HCEC 1CT (cell line): ENCODE results near the gene MUC16.
"Not testable (repeated sequence)": the region's sequence is repeated elsewhere in the genome, so short reads cannot be mapped to it uniquely, and the experiment has no call there.

Source experiments
- DNase-seq: peaks from one replicate; pipeline ENCODE4 v3.0.0-alpha.2; 2017

Gene MUC16

DNA sequence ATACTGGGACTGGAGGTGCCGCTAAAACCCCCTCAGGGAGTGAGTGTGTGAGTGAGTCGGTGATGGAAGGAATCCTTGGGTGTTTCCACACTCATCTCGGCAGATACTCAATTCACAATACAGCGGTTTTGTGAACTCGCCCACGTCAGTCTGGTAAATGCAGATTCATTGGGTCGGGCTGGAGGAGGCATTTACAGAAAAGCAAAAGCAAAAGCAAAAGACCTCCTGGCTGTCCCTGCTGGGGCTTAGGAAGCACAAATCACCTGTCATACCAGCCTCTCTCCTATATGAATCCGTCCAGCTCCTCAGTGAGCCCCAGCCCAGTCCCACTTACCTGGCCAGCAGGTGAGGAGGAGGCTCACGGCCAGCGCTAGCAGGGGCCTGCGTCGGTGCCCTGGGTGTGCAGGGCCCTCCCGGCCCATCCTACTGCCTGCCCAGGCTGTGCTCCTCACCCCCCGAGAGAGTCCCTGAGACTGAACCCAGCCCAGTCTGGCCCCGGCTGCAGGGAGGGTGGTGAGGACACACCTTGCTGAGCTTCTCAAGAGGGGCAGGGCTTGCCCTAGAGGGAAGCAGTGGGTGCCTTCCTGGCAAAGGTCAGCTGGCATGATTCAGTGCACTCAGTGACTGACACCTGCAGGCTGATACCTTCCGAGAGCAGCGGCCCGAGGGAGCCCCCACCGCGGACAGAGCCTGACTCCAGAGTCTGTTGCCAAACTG, at the start of gene MUC16:
Gene MUC16, minus strand, starts transcription at position 475 of the 717 bp plus-strand sequence.
- DNase-seq = no peak

DNA sequence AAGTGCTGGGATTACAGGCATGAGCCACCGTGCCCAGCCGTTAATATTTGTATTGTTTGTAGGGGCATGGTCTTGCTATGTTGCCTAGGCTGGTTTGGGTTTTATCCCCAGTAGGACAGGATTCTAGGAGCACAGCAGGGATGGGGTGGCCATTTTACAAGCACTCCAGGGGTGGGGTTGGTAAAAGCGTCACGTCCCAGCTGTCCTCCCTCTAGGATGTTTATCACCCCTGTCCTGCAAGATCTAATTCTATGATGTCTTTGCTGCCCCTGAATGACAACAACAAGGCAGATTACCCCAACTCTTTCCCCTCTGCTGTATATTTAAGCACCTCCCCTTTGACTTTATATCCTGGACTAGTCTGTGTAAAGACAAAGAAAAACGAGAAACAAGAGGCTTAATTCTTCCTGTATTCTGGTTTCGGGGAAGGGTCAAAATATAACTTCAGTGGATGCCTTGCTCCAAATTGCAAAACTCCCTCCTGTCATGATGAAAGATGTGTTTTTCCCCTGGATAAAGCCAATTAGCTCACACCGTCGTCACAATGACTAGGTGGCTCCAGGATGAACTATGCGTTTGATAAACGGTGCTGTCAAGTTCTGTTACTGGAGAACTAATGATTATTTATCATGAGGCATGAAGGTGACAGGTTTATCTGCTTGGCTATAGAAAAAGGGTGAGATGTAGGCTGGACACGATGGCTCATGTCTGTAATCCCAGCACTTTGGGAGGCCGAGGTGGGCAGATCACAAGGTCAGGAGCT, 48.9 kb upstream of the MUC16 start:
- DNase-seq = no peak

DNA sequence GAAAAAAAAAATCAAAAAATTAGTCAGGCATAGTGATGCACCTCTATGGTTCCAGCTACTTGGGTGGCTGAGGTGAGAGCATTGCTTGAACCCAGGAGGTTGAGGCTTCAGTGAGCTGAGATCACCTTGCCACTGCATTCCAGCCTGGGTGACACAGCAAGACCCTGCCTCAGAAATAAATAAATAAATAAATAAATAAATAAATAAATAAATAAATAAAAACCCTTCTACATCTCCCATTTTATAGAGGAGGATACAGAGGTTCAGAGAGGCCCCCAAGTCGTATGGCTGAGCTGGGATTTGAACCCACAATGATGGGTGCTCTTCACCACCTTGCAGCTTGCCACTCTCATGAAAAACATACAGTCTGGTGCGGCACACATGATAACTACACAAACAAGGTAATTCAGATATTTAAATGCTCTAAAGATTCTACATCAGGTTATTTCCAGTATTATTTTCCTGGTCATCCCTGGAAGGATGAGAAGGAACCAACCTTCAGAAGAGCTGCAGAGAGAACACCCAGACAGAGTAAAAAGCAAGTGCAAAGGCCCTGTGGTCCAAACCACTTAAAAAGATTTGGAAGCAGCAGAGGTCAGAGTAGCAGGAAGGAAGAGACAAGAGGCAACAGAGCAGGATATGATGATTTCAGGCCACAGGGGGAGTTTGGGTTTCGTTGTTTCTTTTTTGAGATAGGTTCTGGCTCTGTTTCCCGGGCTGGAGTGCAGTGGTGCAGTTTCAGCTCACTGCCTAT, 47.5 kb upstream of the MUC16 start:
- DNase-seq = no peak

DNA sequence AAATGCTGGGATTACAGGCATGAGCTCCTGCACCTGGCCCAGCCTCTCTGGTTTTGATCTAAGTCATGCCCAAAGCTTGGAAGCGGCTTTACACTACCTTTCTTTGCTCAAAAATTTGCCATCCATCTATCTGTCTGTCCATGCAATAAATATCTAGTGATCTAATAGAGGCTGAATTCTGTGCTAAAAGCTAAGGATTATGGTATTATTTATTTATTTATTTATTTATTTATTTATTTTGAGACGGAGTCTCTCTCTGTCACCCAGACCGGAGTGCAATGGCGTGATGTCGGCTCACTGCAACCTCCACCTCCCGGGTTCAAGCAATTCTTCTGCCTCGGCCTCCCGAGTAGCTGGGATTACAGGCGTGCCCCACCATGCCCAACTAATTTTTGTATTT, 45.9 kb upstream of the MUC16 start:
- DNase-seq = not testable (repeated sequence)

DNA sequence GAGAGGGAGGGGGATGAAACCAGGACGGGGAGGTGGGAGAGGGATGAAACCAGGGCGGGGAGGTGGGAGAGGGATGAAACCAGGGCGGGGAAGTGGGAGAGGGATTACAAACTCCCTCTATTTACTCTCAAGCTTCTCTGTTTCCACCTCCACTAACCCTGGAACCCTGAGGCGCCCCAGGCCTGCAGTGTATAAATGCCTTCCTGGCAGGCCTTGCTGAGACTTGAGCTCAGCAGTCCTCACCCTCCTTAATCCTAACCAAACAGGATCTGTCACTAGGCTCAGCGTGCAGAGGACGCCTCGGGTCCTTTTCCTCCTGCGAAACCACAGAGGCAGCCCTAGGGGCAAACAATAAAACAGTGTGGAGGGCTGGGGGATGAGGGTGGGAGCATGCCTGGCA, 44.6 kb upstream of the MUC16 start:
- DNase-seq = no peak

DNA sequence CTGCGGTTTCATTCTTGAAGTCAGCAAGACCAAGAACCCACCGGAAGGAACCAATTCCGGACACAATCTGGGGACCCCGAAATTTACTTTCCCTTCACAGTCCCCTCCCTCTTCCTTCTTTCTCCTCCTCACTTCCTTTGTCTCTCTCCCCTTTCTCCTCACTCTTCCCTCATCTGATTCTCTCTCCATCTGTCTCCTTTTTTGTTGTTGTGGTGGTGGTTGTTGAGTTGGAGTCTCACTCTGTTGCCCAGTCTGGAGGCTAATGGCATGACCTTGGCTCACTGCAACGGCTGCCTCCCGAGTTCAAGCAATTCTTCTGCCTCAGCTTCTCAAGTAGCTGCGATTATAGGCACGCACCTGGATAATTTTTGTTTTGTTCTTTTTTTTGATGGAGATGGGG, 44.0 kb upstream of the MUC16 start:
- DNase-seq = no peak

DNA sequence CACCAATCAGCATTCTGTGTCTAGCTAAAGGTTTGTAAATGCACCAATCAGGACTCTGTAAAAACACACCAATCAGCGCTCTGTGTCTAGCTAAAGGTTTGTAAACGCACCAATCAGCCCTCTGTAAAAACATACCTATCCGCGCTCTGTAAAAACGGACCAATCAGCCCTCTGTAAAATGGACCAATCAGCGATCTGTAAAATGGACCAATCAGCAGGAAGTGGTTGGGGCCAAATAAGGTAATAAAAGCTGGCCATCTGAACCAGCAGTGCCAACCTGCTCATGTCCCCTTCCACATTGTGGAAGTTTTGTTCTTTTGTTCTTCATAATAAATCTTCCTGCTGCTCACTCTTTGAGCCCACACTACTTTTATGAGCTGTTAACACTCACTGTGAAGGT, 43.5 kb upstream of the MUC16 start:
- not testable (repeated sequence) for DNase-seq

DNA sequence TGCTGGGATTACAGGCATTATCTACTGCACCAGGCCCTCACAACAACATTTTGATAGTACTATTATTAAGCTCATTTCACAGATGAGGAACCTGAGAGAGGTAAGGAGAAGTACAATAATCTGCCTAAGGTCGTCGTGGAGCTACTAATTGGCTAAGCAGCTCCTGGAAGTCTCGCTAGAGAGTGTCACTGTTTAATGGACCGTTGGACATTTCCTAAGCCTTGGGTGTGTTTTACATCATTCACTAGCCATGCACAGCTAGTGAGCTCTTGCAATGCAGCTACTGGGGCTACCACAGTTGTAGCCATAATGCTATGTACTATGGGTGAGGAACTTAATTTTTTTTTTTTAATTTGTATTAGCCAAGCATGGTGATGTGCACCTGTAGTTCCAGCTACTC, 42.7 kb upstream of the MUC16 start:
- DNase-seq = no peak

DNA sequence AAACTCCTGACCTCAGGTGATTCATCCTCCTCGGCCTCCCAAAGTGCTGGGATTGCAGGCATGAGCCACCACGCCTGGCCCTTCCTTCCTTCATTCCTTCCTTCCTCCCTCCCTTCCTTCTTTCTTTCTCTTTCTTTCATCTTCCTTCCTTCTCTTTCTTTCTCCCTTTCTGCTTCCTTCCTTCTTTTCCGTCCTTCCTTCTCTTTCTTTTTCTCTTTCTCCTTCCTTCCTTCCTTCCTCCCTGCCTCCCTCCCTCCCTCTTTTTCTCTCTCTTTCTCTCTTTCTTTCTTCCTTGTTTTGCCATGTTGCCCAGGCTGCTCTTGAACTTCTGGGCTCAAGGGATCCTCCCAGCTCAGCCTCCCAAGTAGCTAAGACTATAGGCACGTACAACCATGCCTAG, 36.5 kb upstream of the MUC16 start:
- DNase-seq = no peak

DNA sequence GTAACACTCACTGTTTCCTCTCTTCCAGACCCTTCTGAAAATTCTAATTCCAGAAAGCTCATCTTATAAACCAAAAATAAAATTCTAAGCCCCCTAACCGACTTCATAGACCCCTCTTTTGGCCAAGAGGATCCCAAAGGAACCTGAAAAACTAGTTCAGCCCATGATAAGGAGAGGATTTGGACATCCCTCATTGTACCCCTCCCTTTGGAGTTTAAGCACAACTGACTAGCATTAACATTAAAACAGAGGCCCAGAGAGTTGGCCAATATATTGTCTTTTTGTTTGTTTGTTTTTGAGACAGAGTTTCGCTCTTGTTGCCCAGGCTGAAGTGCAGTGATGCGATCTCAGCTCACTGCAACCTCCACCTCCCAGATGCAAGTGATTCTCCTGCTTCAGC, 34.2 kb upstream of the MUC16 start:
- DNase-seq = no peak

DNA sequence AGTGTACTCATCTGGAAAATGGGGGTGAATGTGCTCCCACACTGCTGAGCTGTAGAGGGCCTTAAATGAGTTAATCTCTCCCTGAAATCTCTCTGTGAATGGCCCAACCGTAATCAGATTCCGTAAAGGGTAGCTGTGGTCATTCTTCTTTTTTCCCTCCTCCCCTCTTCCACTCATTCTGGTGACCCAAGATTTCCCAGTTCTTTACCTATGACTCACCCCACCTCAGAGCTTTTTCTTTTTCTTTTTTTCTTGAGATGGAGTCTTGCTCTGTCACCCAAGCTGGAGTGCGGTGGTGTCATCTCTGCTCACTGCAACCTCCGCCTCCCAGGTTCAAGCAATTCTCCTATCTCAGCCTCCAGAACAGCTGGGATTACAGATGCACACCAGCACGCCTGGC, 33.3 kb upstream of the MUC16 start:
- DNase-seq = no peak

DNA sequence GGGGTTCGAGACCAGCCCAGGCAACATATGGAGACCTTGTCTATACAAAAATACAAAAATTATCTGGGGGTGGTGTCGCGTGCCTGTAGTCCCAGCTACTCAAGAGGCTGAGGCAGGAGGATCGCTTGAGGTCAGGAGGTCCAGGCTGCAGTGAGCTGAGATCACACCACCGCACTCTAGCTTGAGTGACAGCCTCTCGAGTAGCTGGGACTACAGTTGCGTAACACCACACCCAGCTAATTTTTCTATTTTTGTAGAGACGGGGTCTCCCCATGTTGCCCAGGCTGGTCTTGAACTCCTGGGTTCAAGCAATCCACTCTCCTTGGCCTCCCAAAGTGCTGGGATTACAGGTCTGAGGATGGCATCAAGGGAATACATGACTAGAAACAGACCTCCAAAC, 30.8 kb upstream of the MUC16 start:
- DNase-seq = no peak

DNA sequence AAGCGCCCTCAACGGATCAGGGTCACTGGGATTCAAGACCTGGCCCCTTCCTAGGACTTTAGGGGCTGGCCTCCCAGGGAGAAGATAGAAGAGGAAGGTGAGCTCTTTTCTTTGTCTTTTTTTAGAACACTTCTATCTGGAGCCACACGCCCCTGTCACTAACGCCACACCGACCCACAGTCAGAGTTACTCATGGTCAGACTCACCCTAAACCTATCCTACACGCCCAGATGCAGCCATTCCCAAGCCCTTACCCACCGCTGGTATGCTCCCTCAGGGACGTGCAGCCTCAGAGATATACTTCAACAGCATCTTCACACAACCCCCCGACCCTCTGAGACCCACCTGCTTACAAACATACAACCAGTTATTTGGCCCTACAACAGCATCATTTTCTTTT, 29.9 kb upstream of the MUC16 start:
- DNase-seq = no peak

DNA sequence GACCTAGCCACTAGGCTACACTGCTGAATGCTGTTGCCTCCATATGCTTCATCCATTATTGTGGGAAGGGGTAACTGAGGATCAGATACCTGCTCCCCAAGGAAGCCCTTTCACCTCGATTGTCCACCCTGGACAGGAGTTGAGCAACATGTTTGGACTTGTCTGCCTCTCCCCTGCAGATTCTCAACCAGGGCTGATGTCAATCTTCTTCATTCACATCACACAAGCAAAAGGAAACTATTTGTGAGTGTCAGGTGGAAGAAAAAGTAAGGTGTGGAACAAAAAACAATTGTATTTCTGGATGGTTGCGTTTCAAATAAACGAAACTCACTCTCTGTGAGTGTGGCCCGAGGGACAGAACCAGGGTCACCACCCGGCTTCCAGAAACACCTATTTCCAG, 29.5 kb upstream of the MUC16 start:
- DNase-seq = no peak

DNA sequence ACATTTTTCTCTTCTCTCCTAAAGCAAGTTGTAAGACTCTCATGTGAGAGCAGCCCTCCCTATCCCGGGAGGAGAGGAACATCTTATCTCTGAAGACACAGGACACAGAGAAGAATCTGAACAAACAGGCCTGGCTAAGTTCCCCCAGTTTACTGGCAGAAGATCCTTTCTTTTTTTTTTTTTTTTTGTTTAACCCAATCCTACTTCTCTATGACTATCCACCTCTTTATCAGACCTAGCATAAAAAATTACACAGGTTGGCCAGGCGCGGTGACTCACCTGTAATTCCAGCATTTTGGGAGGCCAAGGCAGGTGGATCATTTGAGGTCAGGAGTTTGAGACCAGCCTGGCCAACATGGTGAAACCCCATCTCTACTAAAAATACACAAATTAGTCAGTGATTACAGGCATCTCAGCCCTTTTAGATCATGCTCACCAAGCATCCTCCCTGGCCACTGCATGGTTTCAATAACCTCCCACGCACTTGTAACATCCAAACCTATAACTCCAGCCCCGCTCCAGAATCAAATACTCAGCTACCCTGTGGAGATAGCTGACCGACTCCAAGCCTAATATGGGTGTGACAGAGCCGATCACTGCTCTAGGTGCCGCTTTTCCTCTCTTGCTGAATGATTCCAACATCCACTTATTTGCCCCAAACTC, 27.3 kb upstream of the MUC16 start:
- DNase-seq = no peak

DNA sequence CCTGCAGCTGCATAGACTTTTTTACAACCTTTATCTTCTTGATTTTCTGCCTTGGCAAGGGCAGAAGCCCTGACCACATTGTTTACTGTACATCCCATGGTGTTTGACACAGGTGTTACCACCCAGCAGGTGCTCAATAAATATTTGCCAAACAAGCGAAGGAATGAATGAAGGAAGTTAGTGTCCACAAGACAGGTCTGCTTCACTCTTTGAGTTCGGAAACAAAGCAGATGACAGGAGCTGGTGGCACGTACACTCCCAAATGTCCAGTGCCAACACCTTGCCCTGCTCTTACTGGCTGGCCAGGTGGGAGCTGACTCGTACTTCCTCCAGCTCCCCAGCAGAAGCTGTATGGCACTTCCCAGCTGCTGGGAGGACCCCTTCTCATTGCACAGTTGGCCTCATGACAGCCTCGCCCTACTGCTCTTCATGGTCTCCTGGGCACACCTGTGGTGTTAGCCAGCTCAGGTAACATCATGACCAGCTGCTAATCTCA, 22.0 kb upstream of the MUC16 start:
- DNase-seq = no peak

DNA sequence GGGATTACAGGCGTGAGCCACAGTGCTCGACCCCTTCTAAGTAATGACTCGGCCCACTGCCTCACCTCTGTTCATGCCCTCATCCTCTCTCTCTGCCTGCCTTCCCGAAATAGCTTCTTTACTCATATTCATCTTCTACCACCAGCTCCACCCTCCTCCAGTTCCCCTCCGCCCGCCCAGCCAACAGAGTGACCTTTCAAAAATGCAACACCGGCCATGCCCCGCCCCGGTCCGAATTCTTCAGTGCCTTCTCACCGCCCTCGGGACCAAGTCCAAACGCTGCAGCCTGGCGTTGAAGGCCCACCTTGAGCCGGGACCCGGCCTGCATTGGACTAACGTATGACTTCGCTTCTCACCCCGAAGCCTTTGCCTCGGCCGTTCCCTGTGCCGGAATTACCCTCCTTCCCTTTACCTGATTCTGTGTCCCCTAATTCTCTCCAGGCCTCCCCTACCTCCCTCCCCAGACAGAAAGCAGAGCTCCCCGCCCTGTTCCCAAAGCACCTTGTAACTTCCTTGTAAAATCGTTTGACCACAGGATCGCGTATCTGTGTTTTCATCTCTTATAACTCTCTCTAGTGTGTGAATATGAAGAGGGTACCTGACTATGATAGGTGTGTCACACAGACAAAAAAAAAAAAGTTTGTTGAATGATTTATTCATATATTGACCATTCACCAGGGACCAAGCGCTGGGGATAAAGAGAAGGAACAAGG, 8.1 kb upstream of the MUC16 start:
- no peak for DNase-seq

DNA sequence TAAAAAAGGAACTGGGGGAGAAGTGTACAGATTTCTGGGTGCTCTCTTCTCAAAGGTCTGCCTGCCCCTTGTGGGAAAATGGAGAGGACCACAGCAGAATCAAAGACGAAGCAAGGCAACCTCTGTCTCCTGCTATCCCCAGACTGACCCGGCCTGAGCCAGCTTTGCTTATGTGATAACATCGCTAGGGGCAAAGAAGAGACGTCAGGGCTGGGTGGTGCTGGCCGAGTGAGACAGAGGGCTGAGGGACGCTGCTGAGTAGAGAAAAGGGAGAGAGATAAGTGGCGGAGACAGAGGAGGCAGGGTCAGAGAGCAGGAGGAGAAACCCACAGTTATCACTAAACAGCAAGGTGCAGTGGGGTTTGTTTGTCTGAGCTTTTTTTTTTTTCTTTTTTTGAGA, 4.6 kb upstream of the MUC16 start:
- no peak for DNase-seq

DNA sequence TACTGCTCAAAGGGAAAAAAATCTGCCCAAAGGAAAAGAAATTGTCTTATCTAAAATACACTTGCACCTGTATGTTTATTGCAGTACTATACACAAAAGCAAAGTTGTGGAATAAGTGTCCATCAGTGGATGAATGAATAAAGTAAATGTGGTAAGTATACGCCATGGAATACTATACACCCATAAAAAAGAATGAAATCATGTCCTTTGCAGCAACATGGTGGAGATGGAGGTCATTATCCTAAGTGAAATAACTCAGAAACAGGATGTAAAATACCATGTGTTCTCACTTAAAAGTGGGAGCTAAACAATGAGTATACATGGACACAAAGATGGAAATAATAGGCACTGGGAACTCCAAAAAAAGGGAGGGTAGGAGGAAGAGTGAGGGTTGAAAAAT, 3.8 kb upstream of the MUC16 start:
- DNase-seq = no peak

DNA sequence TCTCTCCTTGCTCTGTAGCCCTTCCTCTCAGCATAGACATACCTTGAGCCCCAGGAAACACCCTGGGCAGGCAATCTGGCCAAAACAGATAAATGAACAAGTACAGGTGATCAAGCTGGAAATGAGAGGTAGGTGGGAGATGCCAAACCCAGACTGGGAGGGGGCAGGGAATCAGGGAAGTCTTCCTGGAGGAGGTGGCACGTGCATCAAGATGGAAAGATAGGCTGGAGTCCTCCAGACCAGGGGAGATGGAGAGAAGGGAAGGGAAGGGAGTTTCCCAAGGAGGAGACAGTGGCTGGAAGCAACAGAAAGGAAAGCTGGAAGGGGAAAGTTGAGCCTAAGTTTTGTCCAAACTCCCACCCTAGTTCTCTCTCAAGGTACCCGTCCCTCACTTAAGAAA, 1.7 kb upstream of the MUC16 start:
- no peak for DNase-seq

DNA sequence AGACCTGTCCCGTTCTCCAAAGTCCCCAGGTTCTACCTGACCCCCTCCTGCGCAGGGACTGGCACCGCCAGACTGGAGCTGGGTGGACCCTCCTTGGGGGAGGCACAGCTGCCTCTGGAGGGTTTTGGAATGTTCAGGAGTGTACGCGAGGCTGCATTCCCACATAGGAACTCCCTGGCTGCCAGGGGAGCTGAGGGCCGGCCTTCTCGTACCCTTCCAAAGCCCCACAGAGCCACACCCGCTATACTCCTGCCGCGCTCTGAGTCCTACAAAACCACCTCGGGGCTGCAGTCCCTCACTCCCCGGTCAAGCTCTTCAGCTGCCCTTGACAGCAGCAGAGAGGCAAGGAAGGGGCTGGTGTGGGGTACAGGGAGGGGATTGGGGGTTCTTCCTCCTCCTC, 484 bp upstream of the MUC16 start:
- DNase-seq = no peak

DNA sequence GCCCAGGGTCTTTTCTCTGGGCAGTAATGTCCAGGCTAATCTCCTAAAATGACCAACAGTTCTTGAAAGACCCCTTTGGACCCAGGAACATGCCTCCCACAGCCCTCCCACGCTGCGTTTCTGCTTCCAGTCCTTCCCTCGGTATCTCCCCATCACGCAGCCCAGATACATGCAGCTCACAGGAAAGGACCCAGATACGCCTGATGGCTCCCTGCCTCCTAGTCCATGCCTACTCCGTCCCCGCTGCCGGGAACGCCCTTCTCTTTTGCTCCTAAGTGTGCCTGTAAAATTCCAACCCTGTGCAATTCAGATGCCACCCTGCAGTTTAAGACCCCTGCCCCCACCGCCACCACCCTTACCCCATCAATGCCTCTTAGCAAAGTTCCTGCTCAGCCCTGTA, 778 bp downstream of the MUC16 start:
- no peak for DNase-seq

DNA sequence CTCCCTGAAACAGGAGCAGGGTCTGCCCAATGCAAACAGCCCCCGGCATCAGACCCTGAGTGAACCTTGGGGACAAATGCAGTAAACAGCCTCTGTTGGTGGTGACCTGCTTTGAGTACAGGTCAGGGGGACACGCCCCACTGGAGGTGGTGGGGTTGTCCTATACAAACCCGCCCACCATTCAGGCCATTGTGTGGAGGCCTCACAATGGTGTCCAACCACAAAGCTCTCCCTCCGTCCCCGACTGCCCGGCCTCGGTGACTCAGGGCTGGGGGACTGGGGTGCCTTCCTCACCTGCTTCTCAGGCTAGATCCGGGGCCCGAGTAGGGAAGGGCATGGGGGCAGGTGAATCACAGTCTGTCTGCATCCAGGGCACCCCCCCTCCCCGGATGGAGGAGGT, 1.5 kb downstream of the MUC16 start:
- no peak for DNase-seq
